ENCODE data around the gene RALGAPA2.

The RALGAPA2 gene

DNA sequence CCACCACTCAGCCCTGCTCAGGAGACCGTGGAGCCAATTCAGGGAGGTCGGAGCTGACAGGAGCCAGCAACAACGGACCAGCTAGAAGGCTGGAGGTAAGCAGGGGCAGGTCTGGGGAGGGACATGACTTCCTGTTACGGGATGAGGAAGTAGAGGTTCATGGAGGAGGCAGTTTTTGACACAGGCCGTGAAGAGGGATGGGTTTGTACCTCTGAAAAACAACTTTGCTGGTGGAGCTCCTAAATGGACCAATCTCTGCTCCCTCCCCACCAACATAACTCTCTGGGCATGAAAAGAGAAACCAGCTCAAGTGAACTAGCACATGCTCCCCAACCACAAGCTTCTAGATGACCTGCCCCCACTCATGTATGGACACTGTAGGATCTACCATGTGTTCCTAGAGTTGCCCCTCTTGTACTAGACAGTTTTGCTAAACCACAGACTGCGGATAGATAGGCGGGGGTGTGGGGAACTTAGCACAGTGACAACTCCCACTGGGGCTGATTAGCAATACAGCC is 31.4 kb downstream of the RALGAPA2 start:
- TF ChIP-seq, protein P1, sequence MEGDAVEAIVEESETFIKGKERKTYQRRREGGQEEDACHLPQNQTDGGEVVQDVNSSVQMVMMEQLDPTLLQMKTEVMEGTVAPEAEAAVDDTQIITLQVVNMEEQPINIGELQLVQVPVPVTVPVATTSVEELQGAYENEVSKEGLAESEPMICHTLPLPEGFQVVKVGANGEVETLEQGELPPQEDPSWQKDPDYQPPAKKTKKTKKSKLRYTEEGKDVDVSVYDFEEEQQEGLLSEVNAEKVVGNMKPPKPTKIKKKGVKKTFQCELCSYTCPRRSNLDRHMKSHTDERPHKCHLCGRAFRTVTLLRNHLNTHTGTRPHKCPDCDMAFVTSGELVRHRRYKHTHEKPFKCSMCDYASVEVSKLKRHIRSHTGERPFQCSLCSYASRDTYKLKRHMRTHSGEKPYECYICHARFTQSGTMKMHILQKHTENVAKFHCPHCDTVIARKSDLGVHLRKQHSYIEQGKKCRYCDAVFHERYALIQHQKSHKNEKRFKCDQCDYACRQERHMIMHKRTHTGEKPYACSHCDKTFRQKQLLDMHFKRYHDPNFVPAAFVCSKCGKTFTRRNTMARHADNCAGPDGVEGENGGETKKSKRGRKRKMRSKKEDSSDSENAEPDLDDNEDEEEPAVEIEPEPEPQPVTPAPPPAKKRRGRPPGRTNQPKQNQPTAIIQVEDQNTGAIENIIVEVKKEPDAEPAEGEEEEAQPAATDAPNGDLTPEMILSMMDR (IDR thresholded peaks at IDR 0.05; ENCODE audit: insufficient read depth, low read length, missing control alignments), result no peak
- no peak overlapping the region for H3K4me3 ChIP-seq (ENCODE audit: low read depth, low read length)
- no peak for DNase-seq (ENCODE audit: low read depth, low spot score)
- CTCF ChIA-PET, result no interaction called here
- POLR2A ChIA-PET, result no interaction called here

DNA sequence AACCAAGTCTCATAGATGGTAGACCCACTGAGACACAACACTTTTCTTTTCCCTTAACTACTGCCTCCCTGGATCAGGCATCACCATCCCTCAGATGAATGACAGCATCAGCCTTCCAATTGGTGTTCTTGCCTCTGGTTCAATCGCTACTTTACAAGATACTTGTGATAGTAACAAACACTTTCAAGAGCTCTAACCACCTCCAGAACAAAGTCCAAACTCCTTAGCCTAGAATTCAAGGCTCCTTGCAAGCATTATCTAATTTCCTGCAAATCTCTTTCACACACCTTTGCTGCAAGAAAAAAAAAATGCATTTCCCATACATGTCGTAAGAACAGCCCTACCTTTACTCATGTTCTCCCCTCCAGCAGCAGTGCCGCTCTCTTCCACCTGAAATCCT is 33.1 kb downstream of the RALGAPA2 start:
- TF ChIP-seq, protein P1 (IDR thresholded peaks at IDR 0.05; ENCODE audit: insufficient read depth, low read length, missing control alignments), result no peak
- H3K4me3 ChIP-seq (ENCODE audit: low read depth, low read length), result no peak overlapping the region
- DNase-seq (ENCODE audit: low read depth, low spot score), result no peak
- POLR2A ChIA-PET, result no interaction called here
- CTCF ChIA-PET, result no interaction called here

DNA sequence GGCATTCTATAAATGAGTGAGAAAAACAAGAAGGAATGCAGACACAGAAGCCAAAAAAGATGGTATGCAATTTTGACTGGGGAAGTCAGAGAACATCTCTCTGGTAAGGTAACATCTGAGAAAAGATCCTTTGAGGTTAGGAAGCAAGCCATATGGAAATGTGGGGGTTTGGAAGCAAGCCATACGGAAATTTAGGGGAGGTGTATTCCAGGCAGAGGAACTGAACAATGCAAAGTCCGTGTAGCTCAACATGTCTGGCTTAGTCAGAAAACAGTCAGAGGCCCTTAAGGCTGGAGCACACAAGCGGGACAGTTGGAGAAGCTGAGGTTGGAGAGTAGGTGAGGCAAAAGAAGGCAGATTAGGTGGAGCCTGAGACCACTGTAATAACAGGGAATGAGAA is 35.3 kb downstream of the RALGAPA2 start:
- ChIA-PET CTCF (interaction anchor here (0.6 kb wide), 1 partner anchor 9 kb away, joined by 3 read pairs; no protein-coding TSS in a partner anchor), POLR2A (no interaction called here)
- TF ChIP-seq, protein P1 (IDR thresholded peaks at IDR 0.05; ENCODE audit: insufficient read depth, low read length, missing control alignments), result no peak
- DNase-seq (ENCODE audit: low read depth, low spot score), result peak; percentile 7
- no peak overlapping the region for H3K4me3 ChIP-seq (ENCODE audit: low read depth, low read length)

DNA sequence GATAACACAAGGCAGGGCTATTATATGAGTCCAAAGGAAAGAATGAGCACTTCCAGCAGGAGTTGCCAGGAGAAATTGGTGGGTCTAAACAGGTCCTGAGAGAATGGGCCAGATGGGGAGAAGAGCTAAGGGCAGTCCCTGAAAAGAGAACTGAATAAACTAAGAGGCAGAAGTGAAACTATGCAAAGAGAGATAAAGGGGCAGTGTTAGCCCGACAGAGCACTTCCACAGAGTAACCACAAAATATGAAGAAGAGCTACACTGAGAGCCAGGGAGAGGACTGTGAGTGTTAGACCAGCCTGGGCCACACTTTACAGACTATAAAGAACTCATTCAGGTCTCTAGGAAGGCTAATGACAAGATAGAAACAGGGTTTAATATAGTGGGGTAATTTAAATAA is 43.8 kb downstream of the RALGAPA2 start:
- POLR2A ChIA-PET, result no interaction called here
- no peak for DNase-seq (ENCODE audit: low read depth, low spot score)

DNA sequence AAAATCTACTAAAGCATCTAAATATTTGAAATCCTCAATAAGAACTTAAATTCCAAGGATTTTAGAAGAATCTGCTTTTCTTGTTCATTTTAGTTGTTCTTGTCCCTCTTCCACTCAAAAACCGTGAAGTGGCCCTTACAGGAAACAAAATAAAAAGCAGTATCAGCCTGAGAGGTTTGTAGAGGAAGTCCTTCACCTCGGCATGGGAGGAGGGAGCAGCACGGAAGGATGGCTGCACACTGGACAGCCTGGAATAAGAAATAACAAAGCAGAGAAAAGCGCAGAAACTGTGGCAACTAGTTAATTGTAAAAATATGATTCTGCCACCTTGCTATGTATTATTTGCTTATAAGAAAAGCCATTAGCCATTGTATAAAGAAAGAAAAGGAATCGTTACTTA is 46.1 kb downstream of the RALGAPA2 start:
- DNase-seq (ENCODE audit: low read depth, low spot score), result no peak
- TF ChIP-seq, protein P1 (IDR thresholded peaks at IDR 0.05; ENCODE audit: insufficient read depth, low read length, missing control alignments), result no peak
- no peak overlapping the region for H3K4me3 ChIP-seq (ENCODE audit: low read depth, low read length)
- ChIA-PET CTCF (interaction anchor here (3.0 kb wide), 1 partner anchor 158 kb away, joined by 8 read pairs; no protein-coding TSS in a partner anchor), POLR2A (no interaction called here)

More for the DNA sequence above, 43.8 kb downstream of the RALGAPA2 start:
- no peak overlapping the region for H3K4me3 ChIP-seq (ENCODE audit: low read depth, low read length)
- CTCF ChIA-PET, result interaction anchor here (0.6 kb wide), 1 partner anchor 9 kb away, joined by 3 read pairs; no protein-coding TSS in a partner anchor
- TF ChIP-seq, protein P1 (IDR thresholded peaks at IDR 0.05; ENCODE audit: insufficient read depth, low read length, missing control alignments), result no peak

DNA sequence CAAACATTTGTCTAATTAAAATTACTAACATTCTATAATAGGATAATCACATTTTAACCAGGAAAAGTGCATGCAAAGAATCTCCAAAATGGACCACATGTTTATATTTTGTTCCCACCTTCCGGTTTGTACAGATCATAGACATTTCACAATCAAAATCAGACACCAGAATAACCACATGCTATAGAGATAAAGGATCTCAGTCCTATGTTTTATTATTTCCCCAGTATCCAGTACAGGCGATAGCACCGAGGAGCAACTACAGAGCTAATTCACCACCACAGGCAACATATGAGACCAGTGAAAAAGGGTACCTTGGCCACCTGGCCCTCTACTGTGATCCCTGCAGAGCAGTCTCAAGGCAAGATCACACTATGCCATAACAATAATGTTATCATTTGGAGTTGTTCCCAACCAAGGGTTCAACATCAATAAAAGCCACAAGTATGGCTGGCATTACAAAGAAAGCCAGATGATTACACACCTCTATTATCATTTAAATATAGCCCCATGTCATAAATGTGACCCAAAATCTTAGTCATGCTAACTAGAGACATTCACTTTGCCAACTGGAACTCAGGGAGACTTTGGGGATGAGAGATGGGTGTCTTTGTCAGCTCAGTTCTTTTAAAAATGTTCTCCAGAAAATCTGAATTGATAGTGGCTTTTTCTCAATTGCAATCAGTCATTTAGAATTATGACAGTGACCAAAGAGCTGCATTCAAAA is 46.7 kb downstream of the RALGAPA2 start:
- no peak for DNase-seq (ENCODE audit: low read depth, low spot score)
- TF ChIP-seq, protein P1 (IDR thresholded peaks at IDR 0.05; ENCODE audit: insufficient read depth, low read length, missing control alignments), result no peak
- H3K4me3 ChIP-seq (ENCODE audit: low read depth, low read length), result no peak overlapping the region
- CTCF ChIA-PET, result interaction anchor here (1.0 to 3.0 kb wide), 2 partner anchors 17 to 158 kb away, joined by 3 to 8 read pairs; no protein-coding TSS in a partner anchor
- POLR2A ChIA-PET, result no interaction called here

Data from AG04449 (cell line).